Stomach smooth muscle (tissue), 2 donors: Measurements from ENCODE around the gene NCLN.
"Not testable (repeated sequence)": the region's sequence is repeated elsewhere in the genome, so short reads cannot be mapped to it uniquely, and the experiment has no call there.

Experiments
- H3K27ac ChIP-seq: one replicate; pipeline ENCODE4 v1.7.0; 2013; ENCODE audit warnings: mild to moderate bottlenecking, low read length, inconsistent platforms
- H3K27me3 ChIP-seq, 2 donors: one replicate each; pipeline ENCODE4 v1.7.0; 2013; ENCODE audit warnings: low read length in 2 of 2; ENCODE audit not compliant: insufficient read depth in 2 of 2, control insufficient read depth in 1 of 2
- H3K36me3 ChIP-seq, 2 donors: one replicate each; pipeline ENCODE4 v1.7.0; 2013; ENCODE audit warnings: low read length in 2 of 2; ENCODE audit not compliant: control insufficient read depth in 2 of 2, insufficient read depth in 2 of 2
- H3K4me1 ChIP-seq: one replicate; pipeline ENCODE4 v1.7.0; 2013; ENCODE audit warnings: low read length; ENCODE audit not compliant: control insufficient read depth, insufficient read depth
- H3K4me3 ChIP-seq, 2 donors: one replicate each; pipeline ENCODE4 v1.7.0; 2013; ENCODE audit warnings: low read length in 2 of 2
- H3K9ac ChIP-seq, 2 donors: one replicate each; pipeline ENCODE4 v1.7.0; 2013; ENCODE audit warnings: low read length in 2 of 2, mild to moderate bottlenecking in 1 of 2
- H3K9me3 ChIP-seq, 2 donors: one replicate each; pipeline ENCODE4 v1.7.0; 2013; ENCODE audit warnings: low read length in 2 of 2; ENCODE audit not compliant: control insufficient read depth in 2 of 2
- donor health status: healthy.
- donor health status: Pancreatic carcinoma.

The NCLN gene

DNA sequence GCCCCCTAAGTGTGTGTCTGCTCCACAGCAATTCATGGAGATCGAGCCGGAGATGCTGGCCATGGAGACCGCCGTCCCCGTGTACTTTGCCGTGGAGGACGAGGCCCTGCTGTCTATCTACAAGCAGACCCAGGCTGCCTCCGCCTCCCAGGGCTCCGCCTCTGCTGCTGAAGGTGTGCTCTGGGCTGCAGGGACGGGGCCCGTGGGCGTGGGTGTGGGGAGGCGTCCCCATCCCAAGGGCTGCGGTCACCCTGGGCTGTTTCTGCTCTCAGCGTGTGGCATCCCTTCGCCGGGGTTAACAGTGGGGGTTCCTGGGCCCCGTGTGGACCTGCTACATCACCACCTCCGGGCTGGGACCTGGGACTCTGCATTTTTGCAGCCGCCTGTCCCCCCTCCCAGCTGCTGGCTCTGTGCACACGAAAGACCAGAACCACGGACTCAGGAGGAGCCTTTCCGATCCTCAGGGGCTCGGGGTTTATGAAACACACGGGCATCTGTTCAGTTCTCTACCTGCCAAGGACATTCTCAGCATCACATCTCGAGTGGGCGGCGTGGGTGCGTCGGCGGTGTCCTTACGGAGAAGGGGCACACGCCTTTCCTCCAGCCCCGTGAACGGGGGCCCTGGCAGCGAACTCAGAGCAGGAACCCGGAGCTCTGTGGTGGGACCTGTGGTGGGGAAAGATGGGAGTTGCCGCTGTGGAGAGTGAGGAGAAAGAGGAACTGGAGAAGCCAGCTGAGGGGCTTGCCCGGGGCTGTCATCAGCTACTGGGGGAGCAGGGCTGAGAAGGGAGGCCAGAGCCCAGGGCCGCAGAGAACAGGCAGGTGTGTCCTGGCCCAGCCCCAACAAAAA, 7.8 kb downstream of the NCLN start:
- no peak overlapping the region for H3K4me3 ChIP-seq
- H3K4me1 ChIP-seq = no peaks in the 10 kb centered on the region
- H3K9me3 ChIP-seq = no peaks in the 10 kb centered on the region
- H3K9ac ChIP-seq = no peak overlapping the region
- no peaks in the 10 kb centered on the region for H3K27me3 ChIP-seq
- peaks cover 0 to 11% of the 10 kb centered on the region in 2 donors for H3K36me3 ChIP-seq
- no peak overlapping the region for H3K27ac ChIP-seq

DNA sequence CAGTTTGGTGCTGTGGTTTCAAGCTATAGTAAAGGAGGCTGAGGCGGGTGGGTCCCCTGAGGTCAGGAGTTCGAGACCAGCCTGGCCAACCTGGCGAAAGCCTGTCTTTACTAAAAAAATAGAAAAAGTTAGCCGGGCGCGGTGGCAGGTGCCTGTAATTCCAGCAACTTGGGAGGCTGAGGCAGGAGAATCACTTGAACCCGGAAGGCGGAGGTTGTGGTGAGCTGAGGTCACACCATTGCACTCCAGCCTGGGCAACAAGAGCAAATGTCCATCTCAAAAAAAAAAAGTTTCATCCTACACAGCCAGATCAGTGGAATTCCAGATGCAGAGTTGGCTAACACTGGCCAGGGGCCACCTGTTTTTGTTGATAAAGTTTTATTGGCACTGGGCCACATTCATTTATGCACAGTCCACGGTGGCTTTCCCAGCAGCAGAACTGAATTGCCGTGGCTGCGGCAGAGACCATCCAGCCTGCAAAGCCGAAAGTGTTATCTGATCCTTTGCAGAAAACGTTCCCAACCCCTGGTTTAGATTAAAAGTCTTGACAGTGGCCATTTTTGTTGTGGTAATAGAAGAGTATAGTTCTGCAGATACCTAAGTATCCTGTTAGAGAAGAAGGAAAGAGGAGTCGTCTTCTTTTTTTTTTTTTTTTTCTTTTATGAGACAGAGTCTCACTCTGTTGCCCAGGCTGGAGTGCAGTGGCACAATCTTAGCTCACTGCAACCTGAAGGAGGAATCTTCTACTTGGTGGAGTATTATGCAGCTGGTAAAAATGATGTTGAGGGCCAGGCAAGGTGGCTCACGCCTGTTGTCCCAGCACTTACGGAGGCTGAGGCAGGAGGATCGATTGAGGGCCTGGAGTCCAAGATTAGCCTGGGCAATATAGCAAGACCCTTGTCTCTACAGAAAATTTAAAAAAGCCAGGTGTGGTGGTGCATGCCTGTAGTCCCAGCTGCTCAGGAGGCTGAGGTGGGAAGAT, 8.7 kb downstream of the NCLN start:
- H3K27me3 ChIP-seq = no peaks in the 10 kb centered on the region
- H3K27ac ChIP-seq = no peak overlapping the region
- H3K36me3 ChIP-seq = peaks cover 0 to 11% of the 10 kb centered on the region in 2 donors
- H3K4me1 ChIP-seq = no peaks in the 10 kb centered on the region
- no peak overlapping the region for H3K9ac ChIP-seq
- H3K4me3 ChIP-seq = no peak overlapping the region
- no peaks in the 10 kb centered on the region for H3K9me3 ChIP-seq

DNA sequence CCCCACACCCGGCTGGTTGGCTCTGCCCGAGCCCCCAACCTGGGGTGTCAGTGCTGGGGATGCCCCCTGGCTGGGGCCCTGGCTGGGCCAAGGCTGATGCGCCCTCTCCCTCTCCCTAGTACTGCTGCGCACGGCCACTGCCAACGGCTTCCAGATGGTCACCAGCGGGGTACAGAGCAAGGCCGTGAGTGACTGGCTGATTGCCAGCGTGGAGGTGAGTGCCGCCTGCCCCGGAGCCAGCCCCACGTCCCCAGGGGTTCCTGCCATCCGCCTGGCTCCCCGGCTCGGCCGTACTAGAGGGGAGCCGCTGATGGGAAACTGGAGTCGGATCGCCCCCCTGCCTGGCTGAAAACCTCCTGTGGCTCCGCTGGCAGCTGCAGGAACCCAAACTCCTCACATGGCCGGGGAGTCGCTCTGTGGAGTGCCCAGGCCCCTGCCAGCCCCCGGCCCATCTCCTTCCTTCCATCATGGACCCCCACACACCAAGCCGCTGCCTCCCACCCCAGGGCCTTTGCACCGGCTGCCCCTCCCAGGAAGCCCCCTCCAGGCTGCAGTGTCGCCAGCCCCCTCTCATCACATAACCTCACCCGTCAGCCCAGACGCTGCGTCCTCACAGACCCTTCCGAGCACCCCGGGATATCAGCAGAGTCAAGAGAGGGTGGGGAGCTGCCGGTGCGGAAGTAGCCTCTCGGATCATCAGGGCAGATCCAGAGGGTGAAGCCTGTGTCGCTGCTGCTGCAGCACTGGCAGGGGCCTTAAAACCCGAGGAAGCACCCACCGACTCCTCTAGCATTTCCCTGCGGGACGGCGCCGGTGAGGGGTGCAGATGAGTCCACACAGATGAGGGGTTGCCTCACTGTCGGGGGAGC, 10.6 kb downstream of the NCLN start:
- H3K9ac ChIP-seq = no peak overlapping the region
- no peaks in the 10 kb centered on the region for H3K27me3 ChIP-seq
- no peaks in the 10 kb centered on the region for H3K4me1 ChIP-seq
- H3K9me3 ChIP-seq = no peaks in the 10 kb centered on the region
- peaks cover 0 to 11% of the 10 kb centered on the region in 2 donors for H3K36me3 ChIP-seq
- no peak overlapping the region for H3K27ac ChIP-seq
- no peak overlapping the region for H3K4me3 ChIP-seq

DNA sequence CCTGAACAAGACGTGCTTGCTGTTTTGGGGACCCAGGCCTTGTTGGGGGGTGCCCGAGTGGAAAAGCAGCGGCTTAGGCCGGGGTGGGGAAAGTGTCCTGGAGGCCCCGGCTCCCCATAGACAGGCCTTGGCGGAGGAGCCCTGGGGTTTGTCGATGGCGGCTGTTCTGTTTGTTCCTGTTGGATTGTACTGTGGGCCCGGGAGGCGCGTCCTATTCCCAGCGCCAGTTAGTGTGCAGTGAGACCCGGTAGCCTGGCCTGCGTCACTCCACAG, 11.1 kb downstream of the NCLN start:
- no peak overlapping the region for H3K4me3 ChIP-seq
- H3K27ac ChIP-seq = no peak overlapping the region
- no peaks in the 10 kb centered on the region for H3K27me3 ChIP-seq
- peaks cover 0 to 11% of the 10 kb centered on the region in 2 donors for H3K36me3 ChIP-seq
- H3K4me1 ChIP-seq = no peaks in the 10 kb centered on the region
- no peaks in the 10 kb centered on the region for H3K9me3 ChIP-seq
- no peak overlapping the region for H3K9ac ChIP-seq

DNA sequence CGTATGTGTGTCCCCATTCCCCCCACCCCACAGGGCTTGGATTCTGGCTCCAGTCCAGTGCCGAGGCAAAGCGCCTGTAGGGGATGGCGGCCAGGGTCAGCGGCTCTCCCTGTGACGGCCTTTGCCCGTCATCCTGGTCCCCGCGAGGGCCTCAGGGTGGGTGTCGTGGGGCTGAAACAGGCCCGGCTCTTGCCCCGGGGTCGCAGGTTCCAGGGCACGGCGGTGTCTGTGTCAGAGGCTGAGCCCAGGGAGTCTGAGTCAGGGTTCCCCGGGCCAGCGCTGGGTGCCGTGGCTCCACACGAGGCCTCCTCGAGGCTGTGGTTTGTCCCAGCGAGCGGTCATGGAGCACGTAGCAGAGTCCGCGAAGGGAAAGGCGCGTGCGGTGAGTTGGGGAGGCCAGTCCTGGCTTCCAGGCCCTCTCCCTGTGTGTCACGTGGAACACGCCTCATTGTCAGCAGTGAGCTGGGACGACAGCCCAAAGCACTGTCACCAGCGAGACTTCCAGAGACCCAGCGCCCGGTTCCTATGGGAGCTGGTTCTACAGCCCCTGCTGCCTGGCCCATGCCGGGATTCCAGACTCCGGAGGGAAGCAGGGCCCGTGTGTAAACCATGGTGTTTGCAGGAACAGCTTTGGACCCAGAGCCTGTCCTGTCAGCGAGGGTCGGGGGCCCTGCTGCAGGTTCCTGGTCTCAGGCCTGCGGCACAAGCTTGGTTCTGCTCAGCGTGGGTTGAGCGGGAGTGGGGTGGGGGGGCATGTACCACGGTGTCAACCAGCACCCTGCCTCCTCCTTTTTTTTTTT, 13.4 kb downstream of the NCLN start:
- no peaks in the 10 kb centered on the region for H3K27me3 ChIP-seq
- no peak overlapping the region for H3K4me3 ChIP-seq
- no peaks in the 10 kb centered on the region for H3K4me1 ChIP-seq
- H3K36me3 ChIP-seq = peaks cover 0 to 10% of the 10 kb centered on the region in 2 donors
- H3K27ac ChIP-seq = no peak overlapping the region
- no peaks in the 10 kb centered on the region for H3K9me3 ChIP-seq
- H3K9ac ChIP-seq = no peak overlapping the region

DNA sequence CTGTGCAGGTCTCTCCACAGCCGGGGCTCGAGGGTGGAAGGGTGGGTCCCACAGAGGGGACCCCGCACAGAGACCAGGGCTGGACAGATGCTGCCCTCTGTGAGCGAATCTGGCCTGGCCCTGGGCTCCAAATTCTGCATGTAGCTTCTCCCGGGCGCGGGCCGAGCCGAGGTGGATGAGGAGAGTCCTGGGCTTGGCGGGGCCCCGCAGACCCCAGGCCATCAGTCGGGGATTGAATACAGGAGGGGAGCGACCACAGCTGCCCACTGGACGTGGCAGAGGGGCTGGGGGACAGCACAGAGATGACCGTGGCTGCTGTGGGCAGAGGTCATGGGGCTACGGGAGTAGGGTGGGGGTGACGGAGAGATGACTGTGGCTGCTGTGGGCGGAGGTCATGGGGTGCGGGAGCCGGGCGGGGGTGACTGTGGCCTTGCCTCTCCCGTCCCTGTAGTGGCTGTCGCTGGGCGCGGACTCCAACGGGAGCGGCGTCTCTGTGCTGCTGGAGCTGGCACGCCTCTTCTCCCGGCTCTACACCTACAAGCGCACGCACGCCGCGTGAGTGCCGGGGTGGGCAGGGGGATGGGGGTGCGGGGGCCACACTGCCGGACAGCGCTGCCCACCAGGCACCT, 15.5 kb downstream of the NCLN start:
- no peak overlapping the region for H3K9ac ChIP-seq
- H3K36me3 ChIP-seq = peaks cover 0 to 10% of the 10 kb centered on the region in 2 donors
- H3K27me3 ChIP-seq = no peaks in the 10 kb centered on the region
- H3K27ac ChIP-seq = no peak overlapping the region
- H3K4me3 ChIP-seq = no peak overlapping the region
- no peaks in the 10 kb centered on the region for H3K9me3 ChIP-seq
- no peaks in the 10 kb centered on the region for H3K4me1 ChIP-seq

DNA sequence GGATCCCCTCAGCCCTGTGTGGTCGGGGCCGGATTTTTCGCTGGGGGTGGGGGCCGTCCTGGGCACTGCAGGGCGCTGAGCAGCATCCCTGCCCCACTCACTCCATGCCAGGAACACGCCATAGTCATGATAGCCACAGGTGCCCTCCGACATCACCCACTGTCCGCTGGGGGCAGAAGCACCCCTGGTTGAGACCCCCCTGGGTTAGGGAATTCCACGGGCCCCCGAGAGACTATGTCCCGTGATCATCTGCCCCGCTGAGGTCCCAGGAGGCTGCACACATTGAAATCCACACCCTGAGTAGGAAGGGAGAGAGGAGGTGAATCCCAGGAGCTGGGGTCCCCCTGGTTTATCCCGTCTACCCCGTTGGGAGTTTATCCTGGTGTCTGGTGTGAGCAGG, 16.2 kb downstream of the NCLN start:
- H3K4me3 ChIP-seq = no peak overlapping the region
- no peaks in the 10 kb centered on the region for H3K9me3 ChIP-seq
- H3K4me1 ChIP-seq = no peaks in the 10 kb centered on the region
- no peaks in the 10 kb centered on the region for H3K27me3 ChIP-seq
- no peak overlapping the region for H3K27ac ChIP-seq
- no peak overlapping the region for H3K9ac ChIP-seq
- peaks cover under 1 to 10% of the 10 kb centered on the region in 2 donors for H3K36me3 ChIP-seq

DNA sequence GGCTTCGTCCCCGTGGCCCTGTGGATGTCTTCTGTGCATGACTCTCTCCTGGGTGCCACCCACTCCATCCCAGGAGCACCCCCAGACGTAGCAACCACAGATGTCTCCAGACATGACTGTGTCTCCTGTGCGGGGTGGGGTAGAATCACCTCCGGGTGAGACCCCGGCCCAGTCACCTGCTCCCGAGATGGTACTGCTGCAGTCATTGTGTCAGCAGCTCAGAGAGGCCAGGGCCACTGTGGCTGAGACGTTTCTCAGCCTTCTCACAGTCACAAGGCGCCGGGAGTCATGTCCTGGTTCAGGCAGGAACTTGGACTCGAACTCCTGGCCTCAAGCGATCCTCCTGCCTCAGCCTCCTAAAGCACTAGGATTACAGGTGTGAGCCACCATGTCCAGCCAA, 16.6 kb downstream of the NCLN start:
- Histone ChIP-seq H3K27ac (no peak overlapping the region), H3K27me3 (no peaks in the 10 kb centered on the region), H3K36me3 (peaks cover 4 to 9% of the 10 kb centered on the region in 2 donors), H3K4me1 (no peaks in the 10 kb centered on the region), H3K9ac (no peak overlapping the region), H3K4me3 (no peak overlapping the region), H3K9me3 (no peaks in the 10 kb centered on the region)

DNA sequence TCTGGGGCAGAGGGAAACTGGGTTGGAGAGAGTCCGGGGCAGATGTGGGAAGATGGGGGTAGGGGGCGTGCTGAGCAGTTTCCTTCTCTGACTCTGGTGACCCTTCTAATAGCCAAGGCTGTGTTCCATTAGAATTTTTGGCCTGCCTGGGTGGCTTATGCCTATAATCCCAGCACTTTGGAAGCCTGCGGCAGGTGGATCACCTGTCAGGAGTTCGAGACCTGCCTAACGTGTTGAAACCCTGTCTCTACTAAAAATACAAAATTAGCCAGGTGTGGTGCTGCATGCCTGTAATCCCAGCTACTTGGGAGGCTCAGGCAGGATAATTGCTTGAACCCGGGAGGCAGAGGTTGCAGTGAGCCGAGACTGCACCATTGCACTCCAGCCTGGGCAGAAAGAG, 17.2 kb downstream of the NCLN start:
- not testable (repeated sequence) for H3K36me3 ChIP-seq, H3K27ac ChIP-seq, H3K27me3 ChIP-seq, H3K4me1 ChIP-seq, H3K9ac ChIP-seq, H3K9me3 ChIP-seq, H3K4me3 ChIP-seq
